Activated T-helper 1 cell treated with anti-CD3 and anti-CD28 coated beads, Interleukin-12 subunit alpha, Interleukin-12 subunit beta, Interleukin-2, Interleukin-4 antibody, amounts not matched to agents 30 ng/mL and 10 ng/mL and 1 ng/mL, durations not matched to agents 14 hours and 24 hours and 36 hours (primary cell): ENCODE results near the gene MAPK7. TPM values are rescaled to one million over a fixed set of nuclear protein-coding genes. Genes with fewer than 3 reads are reported as not detected.
A peak's percentile ranks its signal among the peaks of the same experiment; 100 is the strongest.

Experiments used
- DNase-seq: peaks from one replicate; pipeline ENCODE4 v3.0.0; 2021; ENCODE audit warnings: low spot score
- H3K27ac Mint-ChIP-seq: one replicate; pipeline ENCODE4 v1.8.0; 2021; ENCODE audit warnings: mild to moderate bottlenecking, mixed read lengths
- H3K27me3 Mint-ChIP-seq: one replicate; pipeline ENCODE4 v1.8.0; 2022; ENCODE audit warnings: mild to moderate bottlenecking, moderate library complexity, mixed read lengths; ENCODE audit not compliant: insufficient read depth
- H3K36me3 Mint-ChIP-seq: one replicate; pipeline ENCODE4 v1.8.0; 2021; ENCODE audit warnings: low read depth, mixed read lengths
- H3K4me1 Mint-ChIP-seq: one replicate; pipeline ENCODE4 v1.8.0; 2021; ENCODE audit warnings: low read depth, mixed read lengths
- H3K4me3 Mint-ChIP-seq: one replicate; pipeline ENCODE4 v1.8.0; 2021; ENCODE audit warnings: mild to moderate bottlenecking, moderate library complexity, mixed read lengths
- H3K9me3 Mint-ChIP-seq: one replicate; pipeline ENCODE4 v1.8.0; 2021; ENCODE audit warnings: mixed read lengths
- intact Hi-C: fragments of 100-400 bp; cut with micrococcal nuclease; formaldehyde crosslinking; loops from one replicate; pipeline ENCODE4 v1.15.1; 2024
- total RNA-seq: library from RNA; stranded (reverse); gene quantifications from 2 replicates; pipeline ENCODE4 v1.2.3, GENCODE V29; 2022

MAPK7 gene
- total RNA-seq, 1 donor from 2014 or later: 17.2 TPM

GRCh38 chr17:19361326-19361725 is 17.0 kb upstream of the MAPK7 start:
- H3K4me1 Mint-ChIP-seq: peaks cover 7% of the 10 kb centered on the region
- no peak for DNase-seq
- peak overlapping the region; percentile 26 for H3K27ac Mint-ChIP-seq
- H3K36me3 Mint-ChIP-seq: no peaks in the 10 kb centered on the region
- no peaks in the 10 kb centered on the region for H3K9me3 Mint-ChIP-seq
- H3K27me3 Mint-ChIP-seq: peaks cover 20% of the 10 kb centered on the region
- intact Hi-C loops: loop anchor here (5.0 kb wide), 1 partner anchor 286 kb away; the partner anchor contains the start of gene ALDH3A2
- H3K4me3 Mint-ChIP-seq: peak overlapping the region; percentile 70

GRCh38 chr17:19361944-19362276 is 16.4 kb upstream of the MAPK7 start:
- Mint-ChIP-seq H3K4me1 (peaks cover 7% of the 10 kb centered on the region), H3K36me3 (no peaks in the 10 kb centered on the region), H3K27ac (peak overlapping the region; percentile 67), H3K4me3 (peak overlapping the region; percentile 80), H3K27me3 (peaks cover 18% of the 10 kb centered on the region), H3K9me3 (no peaks in the 10 kb centered on the region)
- intact Hi-C loops: loop anchor here (1.0 to 5.0 kb wide), 4 partner anchors 15 to 404 kb away; partner anchors contain the start of gene ALDH3A2
- DNase-seq: no peak

- Mint-ChIP-seq H3K36me3 (no peaks in the 10 kb centered on the region), H3K4me1 (peaks cover 7% of the 10 kb centered on the region), H3K4me3 (peak within 1 kb of the TSS; percentile 87), H3K9me3 (no peaks in the 10 kb centered on the region), H3K27ac (peak within 1 kb of the TSS; percentile 67), H3K27me3 (peaks cover 16% of the 10 kb centered on the region)
- peak; percentile 85 for DNase-seq
- intact Hi-C loops: loop anchor here (1.0 to 5.0 kb wide), 5 partner anchors 15 to 404 kb away; partner anchors contain the start of gene ALDH3A2
Measured at GRCh38 chr17:19362277-19363113, 15.8 kb upstream of the MAPK7 start, which contains the start of gene B9D1. B9D1 (minus strand) TSS chr17:19362723; CDS start chr17:19362569, 154 bp downstream.

GRCh38 chr17:19363114-19363438 is 15.2 kb upstream of the MAPK7 start:
- peak overlapping the region; percentile 87 for H3K4me3 Mint-ChIP-seq
- intact Hi-C loops: loop anchor here (1.0 to 5.0 kb wide), 3 partner anchors 84 to 284 kb away; partner anchors contain the start of gene ALDH3A2
- no peak for DNase-seq
- peaks cover 7% of the 10 kb centered on the region for H3K4me1 Mint-ChIP-seq
- no peaks in the 10 kb centered on the region for H3K36me3 Mint-ChIP-seq
- H3K27me3 Mint-ChIP-seq: peaks cover 16% of the 10 kb centered on the region
- no peak overlapping the region for H3K27ac Mint-ChIP-seq
- H3K9me3 Mint-ChIP-seq: no peaks in the 10 kb centered on the region

GRCh38 chr17:19363460-19364035 is 14.8 kb upstream of the MAPK7 start:
- intact Hi-C loops: loop anchor here (1.0 to 5.0 kb wide), 3 partner anchors 84 to 284 kb away; partner anchors contain the start of gene ALDH3A2
- Mint-ChIP-seq H3K4me3 (peak overlapping the region; percentile 3), H3K9me3 (no peaks in the 10 kb centered on the region), H3K27me3 (peaks cover 15% of the 10 kb centered on the region), H3K4me1 (peaks cover 7% of the 10 kb centered on the region), H3K36me3 (no peaks in the 10 kb centered on the region), H3K27ac (peak overlapping the region; percentile 23)
- DNase-seq: no peak

GRCh38 chr17:19364699-19365498 is 13.4 kb upstream of the MAPK7 start:
- Mint-ChIP-seq H3K36me3 (no peaks in the 10 kb centered on the region), H3K4me1 (peaks cover 20% of the 10 kb centered on the region), H3K4me3 (no peak overlapping the region), H3K27me3 (peaks cover 8% of the 10 kb centered on the region), H3K27ac (no peak overlapping the region), H3K9me3 (no peaks in the 10 kb centered on the region)
- intact Hi-C loops: loop anchor here (5.0 kb wide), 1 partner anchor 282 kb away; the partner anchor contains the start of gene ALDH3A2
- DNase-seq: no peak

- intact Hi-C loops: no loop called here
- H3K27me3 Mint-ChIP-seq: peaks cover 8% of the 10 kb centered on the region
- H3K4me1 Mint-ChIP-seq: peaks cover 25% of the 10 kb centered on the region
- no peak overlapping the region for H3K27ac Mint-ChIP-seq
- DNase-seq: no peak
- H3K4me3 Mint-ChIP-seq: no peak overlapping the region
- no peaks in the 10 kb centered on the region for H3K9me3 Mint-ChIP-seq
- no peaks in the 10 kb centered on the region for H3K36me3 Mint-ChIP-seq
Measured at GRCh38 chr17:19365499-19365817, 12.8 kb upstream of the MAPK7 start.

GRCh38 chr17:19365833-19366636 is 12.3 kb upstream of the MAPK7 start:
- DNase-seq: no peak
- Mint-ChIP-seq H3K27me3 (peaks cover 8% of the 10 kb centered on the region), H3K9me3 (no peaks in the 10 kb centered on the region), H3K4me1 (peaks cover 31% of the 10 kb centered on the region), H3K36me3 (no peaks in the 10 kb centered on the region), H3K27ac (no peak overlapping the region), H3K4me3 (no peak overlapping the region)
- intact Hi-C loops: no loop called here

GRCh38 chr17:19366637-19366972 is 11.7 kb upstream of the MAPK7 start:
- peaks cover 37% of the 10 kb centered on the region for H3K4me1 Mint-ChIP-seq
- H3K36me3 Mint-ChIP-seq: no peaks in the 10 kb centered on the region
- peaks cover 5% of the 10 kb centered on the region for H3K27me3 Mint-ChIP-seq
- H3K27ac Mint-ChIP-seq: no peak overlapping the region
- intact Hi-C loops: no loop called here
- no peak for DNase-seq
- H3K9me3 Mint-ChIP-seq: no peaks in the 10 kb centered on the region
- H3K4me3 Mint-ChIP-seq: no peak overlapping the region

- DNase-seq: no peak
- Mint-ChIP-seq H3K36me3 (no peaks in the 10 kb centered on the region), H3K27ac (no peak overlapping the region), H3K4me1 (peaks cover 43% of the 10 kb centered on the region), H3K27me3 (peaks cover 5% of the 10 kb centered on the region), H3K9me3 (no peaks in the 10 kb centered on the region), H3K4me3 (no peak overlapping the region)
- intact Hi-C loops: no loop called here
Measured at GRCh38 chr17:19368229-19368628, 10.1 kb upstream of the MAPK7 start.

GRCh38 chr17:19369107-19369778 is 9.1 kb upstream of the MAPK7 start:
- intact Hi-C loops: no loop called here
- Mint-ChIP-seq H3K9me3 (no peaks in the 10 kb centered on the region), H3K36me3 (peaks cover 2% of the 10 kb centered on the region), H3K27ac (no peak overlapping the region), H3K4me1 (peaks cover 47% of the 10 kb centered on the region), H3K4me3 (peak overlapping the region; percentile 38), H3K27me3 (peaks cover 3% of the 10 kb centered on the region)
- DNase-seq: no peak
